GM21381 (cell line): ENCODE results near the gene DCPS.

Source experiments
- ATAC-seq: cut with Tn5 transposase; IDR thresholded peaks from one replicate; pipeline ENCODE4 v1.9.1; 2021; ENCODE audit warnings: mild to moderate bottlenecking, moderate library complexity; ENCODE audit not compliant: unreplicated experiment

DCPS gene

DNA sequence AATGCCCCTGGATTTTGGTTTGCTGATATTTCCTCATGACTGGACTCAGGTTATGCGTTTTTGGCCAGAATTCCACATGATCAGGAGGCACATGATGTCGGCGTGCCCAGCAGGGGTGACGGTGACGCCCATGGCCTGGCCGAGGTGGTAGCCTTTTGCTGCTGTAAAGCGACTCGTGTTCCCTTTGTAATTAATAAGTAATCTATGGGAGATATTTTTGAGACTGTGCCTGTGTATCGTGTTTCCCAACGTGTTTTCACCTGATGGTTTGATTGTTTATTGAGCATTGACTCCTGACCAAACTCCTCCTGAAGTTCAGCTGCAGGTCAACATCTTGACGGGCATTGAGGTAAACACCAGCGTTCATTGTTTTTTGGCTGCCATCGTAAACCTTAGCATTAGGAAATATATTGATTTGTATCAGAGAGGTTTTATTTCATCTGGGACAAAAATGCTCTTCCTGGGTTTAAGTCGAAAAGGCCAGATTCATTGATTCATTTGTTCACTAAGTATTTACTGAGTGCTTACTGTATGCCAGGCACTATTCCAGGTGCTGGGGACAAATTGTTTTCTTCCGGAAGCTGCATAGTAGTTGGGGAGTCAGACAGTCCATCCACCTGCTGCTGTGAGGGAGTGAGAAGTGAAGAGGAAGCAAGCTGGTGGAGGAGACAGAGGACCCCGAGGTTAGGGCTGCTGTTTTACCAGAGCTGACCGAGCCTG, 23.6 kb downstream of the DCPS start:
- no peak for ATAC-seq

DNA sequence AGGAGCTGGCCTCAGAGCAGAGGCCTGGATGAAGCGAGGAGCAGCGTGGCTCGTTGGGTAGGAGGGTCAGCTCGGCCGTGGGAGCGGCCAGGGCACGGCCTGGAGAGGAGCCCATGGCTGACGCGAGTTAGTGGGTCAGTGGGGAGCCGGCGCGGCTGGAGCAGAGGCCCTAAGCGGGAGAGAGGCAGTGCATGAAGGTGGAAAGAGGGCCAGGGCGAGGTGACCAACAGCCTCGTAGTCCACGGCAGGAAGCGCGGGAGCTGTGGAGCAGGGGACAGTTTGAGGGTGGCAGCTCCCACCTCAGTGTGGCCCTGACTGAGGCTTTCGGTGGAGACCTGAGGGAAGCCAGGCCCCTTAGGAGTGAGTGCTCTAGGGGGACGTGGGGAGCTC, 24.1 kb downstream of the DCPS start:
- no peak for ATAC-seq

DNA sequence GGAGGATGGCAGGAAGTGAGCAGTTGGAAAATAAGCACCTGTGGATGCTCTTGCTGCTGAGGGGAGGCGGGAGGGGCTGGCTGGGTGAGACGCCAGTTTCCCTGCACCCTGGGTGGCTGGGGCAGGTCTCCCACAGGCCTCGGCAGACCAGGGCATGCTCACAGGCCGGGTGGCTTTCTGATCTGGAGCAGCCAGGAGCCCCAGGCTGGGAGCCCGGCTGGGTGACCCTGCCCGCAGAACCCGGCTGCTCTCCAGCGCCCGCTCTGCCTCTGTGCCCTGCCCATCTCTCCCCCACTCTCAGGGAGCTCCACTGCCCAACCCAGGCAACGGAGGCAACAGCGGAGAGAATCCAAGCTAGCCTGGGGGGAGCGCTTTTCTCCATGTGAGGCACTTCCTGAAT, 24.6 kb downstream of the DCPS start:
- ATAC-seq: no peak

DNA sequence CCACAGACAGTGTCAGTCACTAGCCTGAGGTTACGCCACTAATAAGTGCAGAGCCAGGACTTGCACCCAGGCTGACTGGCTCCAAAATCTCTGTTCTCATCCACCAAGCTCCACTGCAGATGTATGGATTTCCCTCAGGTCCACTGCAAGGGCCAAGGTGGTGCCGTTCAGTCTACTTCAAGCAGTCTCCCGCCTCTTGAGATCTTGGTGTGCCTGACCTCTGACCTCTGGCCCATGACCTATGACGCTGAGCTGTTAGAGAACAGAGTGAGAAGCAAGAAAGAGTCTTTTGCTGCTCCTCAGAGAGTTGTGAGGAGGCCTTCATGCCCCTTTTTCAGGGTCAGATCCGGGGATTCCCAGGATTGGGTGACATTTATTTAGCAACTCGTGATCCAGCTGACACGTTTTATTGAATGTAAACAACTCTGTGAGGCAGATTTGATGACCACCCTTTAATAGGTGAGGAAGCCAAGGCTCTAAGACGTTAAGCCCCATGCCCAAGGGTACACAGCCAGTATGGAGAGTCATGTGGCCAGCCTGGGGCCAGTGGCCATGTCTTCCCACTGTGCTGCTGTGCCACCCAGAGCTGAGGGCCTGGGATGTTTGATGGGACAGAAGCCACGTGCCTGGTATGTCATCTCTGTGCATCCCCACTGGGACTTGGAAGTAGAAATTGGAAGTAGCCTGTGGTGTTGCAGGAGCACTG, 25.2 kb downstream of the DCPS start:
- ATAC-seq: no peak

DNA sequence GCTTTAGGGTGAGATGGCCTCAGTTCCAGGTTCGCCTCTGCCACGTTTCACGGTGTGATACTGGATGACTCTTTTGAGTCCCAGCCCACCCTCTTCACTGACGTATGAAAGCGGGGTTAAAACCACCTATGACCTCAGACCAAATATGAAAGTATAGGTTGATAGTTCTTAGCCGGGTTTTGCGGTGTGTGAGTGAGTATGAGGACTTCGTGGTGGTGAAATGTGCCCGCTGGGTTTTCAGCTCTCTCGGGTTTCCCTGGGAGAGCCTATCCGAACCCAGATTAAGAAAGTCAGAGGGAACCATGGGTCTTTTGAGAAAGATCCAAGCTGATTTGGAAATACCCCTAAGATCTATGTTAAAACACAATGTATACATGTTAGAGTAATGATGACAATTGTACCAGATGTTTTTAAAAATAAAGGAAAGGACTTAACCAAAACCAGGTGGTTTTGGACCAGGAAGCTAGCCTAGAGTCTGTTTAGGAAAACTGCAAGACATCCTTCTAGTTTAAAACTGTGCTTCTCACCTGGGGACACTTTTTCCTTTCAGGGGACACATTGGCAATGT, 25.9 kb downstream of the DCPS start:
- no peak for ATAC-seq

DNA sequence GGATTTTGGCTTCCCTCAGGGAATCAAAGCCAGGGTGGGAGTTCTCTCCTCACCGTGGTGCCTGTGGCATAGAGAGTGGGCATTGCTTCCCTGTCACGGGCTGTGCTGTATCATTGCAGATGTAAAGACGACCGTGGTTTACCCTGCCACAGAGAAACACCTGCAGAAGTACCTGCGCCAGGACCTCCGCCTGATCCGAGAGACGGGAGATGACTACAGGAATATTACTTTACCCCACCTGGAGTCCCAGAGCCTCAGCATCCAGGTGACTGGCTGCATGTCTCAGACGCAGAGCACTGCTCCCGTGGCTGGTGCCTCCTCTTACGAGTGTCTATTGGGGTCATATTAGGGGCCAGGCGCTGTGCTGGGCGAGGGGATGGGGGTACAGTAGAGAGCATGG, 27.4 kb downstream of the DCPS start:
- ATAC-seq: no peak

DNA sequence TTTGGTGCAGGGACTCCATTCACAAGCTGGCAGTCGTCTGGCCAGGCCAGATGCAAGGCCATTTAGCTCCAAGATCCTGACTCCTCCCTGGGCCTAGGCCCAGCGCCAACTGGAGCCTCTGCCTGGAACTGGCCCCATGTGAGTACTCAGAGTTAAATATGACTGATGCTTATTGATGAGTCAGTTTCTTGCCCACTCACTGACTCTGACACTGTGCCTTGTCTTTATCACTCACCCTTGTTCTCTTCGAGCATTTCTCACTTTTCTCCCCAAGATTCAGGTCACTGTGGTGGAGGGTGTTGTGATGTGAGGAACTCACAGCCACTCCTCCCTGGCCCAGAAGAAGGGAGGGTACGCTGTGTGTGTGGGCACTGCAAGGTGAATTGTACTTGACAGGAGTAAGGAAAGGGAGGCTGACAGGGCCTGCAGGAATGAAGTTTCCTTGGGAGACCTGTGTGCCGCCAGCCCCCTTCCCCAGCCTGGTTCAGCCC, 28.4 kb downstream of the DCPS start:
- no peak for ATAC-seq

DNA sequence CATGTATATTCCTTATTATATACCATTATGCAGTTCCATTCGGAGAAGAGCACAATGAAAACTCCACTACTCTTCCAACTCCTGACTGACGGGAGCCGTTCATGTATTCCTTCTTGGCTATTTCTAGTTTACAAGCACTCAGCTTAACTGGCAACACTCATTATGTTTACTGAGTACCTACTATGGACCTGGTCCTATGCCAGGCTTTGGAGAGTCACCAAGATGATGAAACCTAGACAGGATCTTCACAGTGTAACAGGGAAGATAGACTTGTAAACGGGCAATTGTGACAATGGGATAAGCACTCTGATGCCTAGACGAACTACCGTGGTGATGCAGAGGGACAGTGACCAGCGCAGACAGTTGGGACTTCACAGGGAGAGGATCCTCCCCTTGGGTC, 29.3 kb downstream of the DCPS start:
- no peak for ATAC-seq

DNA sequence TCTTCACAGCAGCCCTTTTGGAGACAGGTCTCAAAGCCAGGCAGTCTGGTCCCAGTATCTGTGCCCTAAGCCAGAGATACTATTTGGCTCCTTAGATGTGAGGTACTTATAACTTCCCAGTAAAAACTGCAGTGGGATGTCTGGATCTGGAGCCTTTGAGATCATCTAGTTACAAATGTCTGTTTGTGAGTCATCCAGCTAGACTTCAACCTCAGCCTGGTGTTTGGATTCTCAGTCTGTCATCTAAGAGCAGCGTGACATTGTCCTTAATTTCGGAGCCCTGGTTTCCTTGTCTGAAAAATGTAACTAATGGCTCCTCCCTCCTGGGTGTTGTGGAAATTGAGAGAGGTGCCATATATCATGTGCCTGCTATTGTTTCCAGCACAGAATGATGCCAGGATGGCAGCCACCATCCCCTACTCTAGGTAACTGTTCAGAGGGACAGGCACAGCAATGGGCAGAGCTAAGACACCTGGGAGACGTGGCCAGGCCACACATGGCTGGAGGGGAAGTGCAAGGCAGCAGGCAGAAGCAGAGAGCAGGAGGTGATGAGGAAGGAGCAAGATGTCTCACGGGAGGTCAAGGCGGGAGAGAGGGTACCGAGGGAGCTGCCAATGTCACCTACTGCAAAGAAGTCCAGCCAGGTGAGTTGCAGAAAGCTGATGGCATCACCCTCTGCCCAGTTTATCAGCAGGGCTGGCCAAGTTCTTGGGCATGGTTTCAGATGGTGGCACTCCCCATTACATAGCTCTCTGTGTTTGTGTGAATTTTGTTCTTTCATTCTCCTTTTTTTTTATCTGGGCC, 31.0 kb downstream of the DCPS start:
- ATAC-seq: no peak

DNA sequence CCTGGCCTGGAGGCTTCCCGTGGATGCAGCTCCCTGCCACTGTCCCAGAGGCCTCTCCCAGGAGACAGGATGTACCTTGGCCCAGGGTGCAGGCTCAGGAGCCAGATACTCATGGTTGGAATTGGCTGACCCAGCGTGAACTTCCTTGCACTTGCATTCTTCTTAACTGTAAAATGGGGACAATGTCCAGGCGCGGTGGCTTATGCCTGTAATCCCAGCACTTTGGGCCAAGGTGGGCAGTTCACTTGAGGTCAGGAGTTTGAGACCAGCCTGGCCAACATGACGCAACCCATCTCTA, 31.6 kb downstream of the DCPS start:
- ATAC-seq: no peak

DNA sequence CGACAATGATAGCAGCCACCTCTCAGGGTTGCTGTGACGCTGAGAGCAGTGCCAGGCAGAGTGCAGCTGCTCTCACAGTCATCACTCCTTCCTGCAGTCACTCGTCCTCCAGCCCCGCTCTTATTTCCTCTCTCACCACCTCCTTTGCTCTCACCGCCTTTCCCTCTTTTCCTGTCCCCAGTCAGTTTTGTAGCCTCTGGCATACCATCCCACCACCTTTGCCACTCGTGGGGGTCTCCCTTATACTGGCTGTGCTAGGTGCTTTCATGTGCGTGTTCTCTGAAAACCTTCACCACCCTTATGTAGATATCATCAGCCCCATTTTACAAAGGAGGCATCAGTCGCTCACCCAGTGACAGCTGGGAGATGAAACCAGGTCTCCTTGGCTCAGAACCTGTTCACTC, 32.3 kb downstream of the DCPS start:
- no peak for ATAC-seq

DNA sequence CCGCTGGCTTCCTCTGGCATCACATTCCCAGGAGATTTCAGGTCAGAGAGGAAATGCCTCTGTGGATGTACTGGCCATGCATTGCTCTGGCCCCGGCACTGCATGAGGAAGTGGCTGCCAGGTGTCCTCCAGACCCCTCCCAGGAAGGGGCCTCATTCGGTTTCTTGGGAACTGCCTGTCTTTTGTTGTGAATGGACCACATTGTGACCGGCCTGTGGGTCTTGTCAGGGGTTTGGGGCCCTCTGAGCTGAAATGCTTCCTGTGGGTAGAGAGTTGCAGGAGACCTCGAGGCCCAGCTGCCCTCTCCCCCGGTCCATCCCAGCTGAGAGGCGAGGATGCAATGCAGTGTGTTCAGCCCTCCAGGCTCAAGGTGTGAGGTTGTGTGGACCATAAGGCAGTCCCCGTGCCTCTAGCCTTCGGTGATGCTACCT, 32.8 kb downstream of the DCPS start:
- ATAC-seq: no peak

DNA sequence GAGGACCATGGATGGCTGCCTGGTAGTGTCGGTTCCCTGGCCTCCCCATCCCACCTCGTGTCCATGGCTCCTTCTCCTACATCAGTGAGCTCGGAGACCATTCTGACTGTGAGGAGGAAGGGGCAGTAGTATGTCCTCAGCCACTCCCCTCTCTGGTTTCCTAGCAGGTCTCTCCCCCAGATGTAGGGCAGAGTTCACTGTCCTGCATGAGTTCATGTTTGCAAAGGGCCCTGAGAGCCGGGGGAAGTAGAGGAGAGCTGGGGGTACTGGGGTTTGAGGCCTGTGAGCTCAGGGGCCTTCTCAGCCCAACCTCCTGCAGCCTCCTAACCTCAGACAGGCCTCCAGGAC, 33.2 kb downstream of the DCPS start:
- no peak for ATAC-seq

DNA sequence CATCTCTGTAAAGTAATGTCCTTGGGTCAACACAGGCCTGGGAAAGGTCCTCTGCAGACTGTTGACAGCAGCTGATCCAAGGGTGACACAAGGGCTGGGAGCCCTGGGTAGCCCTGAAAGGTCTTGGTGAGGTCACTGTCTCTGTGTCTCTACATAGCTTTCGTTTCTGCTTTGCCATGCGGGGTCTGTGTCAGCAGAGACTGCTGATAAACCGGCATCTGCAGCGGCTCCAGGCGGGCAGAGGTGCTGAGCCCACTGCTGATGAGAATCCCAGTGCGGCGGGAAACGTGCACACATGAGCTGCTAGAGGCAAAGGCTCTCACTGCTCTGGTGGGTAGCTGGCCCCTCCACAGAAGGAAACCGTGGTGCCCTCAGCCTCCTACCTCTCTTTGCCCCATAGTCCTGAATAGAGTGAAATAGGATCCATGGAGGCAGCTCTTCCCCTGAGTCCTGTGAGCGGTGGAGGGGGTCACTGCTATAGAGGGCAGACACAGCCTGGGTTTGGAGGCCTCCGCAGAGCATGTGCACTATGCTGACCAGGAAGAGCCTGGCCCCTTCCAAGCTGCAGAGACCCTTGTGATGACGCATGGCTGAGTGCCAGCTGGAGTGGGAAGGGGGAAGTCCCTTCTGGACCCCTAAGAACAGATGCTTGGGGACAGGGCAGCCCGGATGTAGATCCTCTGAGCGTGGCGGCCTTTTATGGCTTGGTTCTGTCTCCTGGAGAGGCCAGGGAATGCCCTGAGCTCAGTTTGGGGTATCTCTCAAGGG, 33.8 kb downstream of the DCPS start:
- no peak for ATAC-seq

DNA sequence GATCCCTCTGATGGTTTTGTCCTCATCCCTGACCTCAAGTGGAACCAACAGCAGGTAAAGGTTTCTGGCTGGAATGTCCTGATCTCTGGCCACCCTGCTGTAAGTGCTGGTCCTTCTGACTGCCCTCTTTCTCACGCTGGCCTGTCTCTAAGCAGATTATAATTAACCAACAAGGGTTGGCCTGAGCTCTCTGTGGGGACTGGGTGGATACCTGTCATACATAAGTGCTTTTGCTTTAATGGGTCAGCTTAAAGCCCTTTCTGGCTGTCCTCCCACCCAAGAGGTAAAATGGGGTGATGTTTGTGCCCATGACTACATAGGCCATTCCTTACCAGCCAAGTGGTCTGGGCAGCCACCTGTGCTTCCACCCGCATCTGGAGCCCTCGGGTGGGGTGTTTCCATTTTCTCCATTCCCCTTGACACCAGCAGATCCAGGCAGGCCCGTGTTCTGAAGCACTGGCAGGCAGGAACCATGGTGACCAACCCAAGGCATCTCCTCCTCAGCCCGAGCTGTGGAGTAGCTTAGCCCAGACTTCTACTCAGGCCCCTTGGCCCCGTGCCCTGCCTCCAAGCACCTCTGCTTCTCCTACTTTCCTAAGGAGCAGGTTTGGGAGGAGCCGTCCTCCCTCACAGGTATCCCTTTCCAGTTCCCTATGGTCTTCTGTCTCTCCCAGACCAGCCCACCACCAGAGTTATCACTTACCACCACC, 34.6 kb downstream of the DCPS start:
- ATAC-seq: no peak

DNA sequence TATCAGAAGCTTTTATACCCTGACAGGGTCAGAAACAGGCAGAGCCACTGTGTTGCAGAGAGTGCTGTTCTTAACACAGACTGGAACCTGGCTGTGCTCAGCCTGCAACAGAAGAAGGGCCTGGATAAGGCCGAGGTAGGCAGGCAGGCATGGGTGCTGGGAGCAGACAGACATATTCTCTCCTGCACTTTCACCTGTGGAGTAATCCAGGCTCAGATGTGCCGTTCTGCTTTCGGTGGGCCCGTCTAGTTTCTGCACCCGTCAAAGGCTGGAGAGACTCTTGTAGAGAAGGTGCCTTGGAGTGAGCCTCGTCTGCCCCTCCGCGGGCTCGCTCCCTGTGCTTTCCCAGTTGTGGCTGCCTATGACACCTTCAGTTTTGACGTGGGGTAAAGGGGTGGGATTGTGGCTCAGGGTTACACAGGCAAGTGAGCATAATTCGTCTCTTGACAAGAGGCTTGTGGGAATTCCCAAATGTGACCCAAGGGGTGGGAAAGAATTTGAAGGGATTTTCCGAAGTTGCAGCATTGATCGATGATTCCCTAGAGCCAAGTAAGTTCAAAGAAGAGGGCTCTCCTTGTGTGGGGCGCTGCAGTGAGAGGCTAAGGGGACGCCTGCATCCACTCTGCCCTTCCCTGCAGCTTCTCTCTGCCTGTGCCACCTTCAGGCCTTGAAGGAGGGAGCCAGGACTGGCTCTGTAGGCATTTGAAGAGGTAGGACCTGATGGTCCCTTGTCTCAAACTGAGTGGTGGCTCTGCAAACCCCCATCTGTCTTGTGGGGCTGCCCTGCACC, 35.4 kb downstream of the DCPS start:
- ATAC-seq: no peak

DNA sequence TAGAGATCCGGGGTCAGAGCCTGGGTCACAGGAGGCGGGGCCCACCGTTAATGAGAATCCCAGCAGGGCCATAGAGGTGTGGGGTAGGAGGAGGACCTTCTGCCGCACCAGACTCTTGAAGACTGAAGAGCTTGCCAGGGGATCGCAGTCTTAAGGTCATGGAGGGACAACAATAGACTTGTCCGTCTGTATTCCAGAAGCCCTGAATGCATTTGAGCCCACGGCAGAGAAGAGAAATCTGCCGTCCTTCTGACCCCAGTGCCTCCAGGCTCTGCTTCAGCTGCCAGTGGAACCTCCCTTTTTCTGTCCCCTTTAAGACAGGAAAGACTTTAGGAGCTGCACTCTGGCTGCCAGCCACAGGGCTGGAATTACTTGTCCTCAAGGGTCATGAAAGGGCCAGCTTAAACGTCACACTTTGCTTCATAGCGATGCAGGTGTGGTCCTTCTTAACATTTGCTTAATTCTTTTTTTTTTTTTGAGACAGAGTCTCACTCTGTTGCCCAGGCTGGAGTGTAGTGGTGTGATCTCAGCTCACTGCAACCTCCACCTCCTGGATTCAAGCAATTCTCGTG, 36.1 kb downstream of the DCPS start:
- ATAC-seq: no peak

DNA sequence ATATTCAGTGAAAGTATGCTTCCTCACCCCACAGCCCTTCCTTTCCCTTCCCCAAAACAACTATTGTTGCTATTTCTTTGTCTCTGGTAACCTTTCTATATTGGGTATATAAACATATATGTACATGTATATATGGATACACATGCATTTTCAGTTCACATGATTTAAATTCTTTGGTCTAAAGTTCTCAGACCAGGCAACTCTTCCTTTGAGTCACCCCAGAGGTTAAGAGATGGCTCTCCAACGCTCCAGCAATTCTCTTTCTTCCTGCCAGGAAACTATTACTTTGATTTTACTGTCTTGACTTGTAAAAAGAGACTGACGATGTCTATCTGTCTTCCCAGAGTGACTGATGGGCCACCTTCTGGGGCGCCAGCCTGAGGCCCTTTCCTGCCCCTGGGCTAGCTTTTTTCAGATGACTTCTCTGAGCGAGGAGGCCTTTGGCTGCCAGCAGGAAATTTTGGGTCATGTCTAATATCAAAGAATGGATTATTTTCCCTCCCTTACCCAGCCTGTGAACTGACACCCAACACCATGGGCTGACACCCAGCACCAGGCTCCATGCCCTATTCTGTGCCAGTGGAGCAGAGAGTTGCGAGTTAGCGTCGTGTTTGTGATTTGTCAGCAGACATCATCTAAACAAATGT, 37.2 kb downstream of the DCPS start:
- ATAC-seq: no peak

DNA sequence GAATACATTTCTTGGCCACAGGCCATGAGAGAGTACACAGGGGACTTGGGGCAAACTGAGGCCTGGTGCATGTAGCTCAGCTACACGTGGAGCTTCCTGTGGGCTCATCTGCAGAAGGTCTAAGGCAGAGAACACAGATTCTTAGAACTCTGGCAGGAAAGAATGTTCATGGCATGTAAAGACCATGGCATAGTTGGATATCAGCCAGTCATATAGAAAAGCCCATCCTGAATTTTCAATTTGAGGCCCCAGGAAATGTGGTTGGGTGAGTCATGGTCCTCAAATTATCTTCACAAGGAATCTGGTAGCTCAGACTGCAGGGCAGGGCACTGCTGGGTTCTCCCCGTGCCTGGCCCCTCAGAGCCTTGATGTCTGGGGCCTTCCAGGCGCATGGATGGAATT, 37.9 kb downstream of the DCPS start:
- ATAC-seq: no peak
